NCI-H2196 treated with DMSO at 0.1 percent for 48 hours (cell line): ENCODE measurements around the gene MPP4.

Source experiments
- DNase-seq: peaks from one replicate; lab custom pipeline; 2025; ENCODE audit not compliant: unreplicated experiment; lab: John Stamatoyannopoulos, UW

The MPP4 gene

GRCh38 chr2:201630577-201630976, 67.9 kb downstream of the MPP4 start:
- DNase-seq: no peak

- DNase-seq: no peak
These were observed 69.9 kb downstream of the MPP4 start for GRCh38 chr2:201628545-201628944.

- DNase-seq: no peak
These were observed 76.0 kb downstream of the MPP4 start for GRCh38 chr2:201622306-201622970.

GRCh38 chr2:201621293-201621999, 77.0 kb downstream of the MPP4 start:
- no peak for DNase-seq

- no peak for DNase-seq
These were observed 79.4 kb downstream of the MPP4 start for GRCh38 chr2:201618744-201619662.

GRCh38 chr2:201608021-201608420, 90.4 kb downstream of the MPP4 start:
- no peak for DNase-seq

- no peak for DNase-seq
These were observed 90.9 kb downstream of the MPP4 start for GRCh38 chr2:201607568-201607967.

GRCh38 chr2:201600906-201601305, 97.5 kb downstream of the MPP4 start:
- DNase-seq: no peak

- no peak for DNase-seq
These were observed 101.0 kb downstream of the MPP4 start for GRCh38 chr2:201597397-201597796.
